CD4-positive, CD25-positive, alpha-beta regulatory T cell (primary cell): ENCODE measurements around the gene PRSS35. TPM values are rescaled to one million over a fixed set of nuclear protein-coding genes. Genes with fewer than 3 reads are reported as not detected.

Source experiments
- ATAC-seq, 2 donors: fragments of 150-1000 bp; cut with Tn5 transposase; one replicate each; pipeline ENCODE4 v1.10.0; 2021; ENCODE audit warnings: low read depth in 2 of 2, moderate number of reproducible peaks in 2 of 2, moderate library complexity in 1 of 2
- DNase-seq, 3 donors: peaks; one replicate each; pipeline versions ENCODE4 v3.0.0 to v3.0.0-alpha.2; 2012 to 2022; ENCODE audit warnings: mixed read lengths in 1 of 3
- H3K27ac ChIP-seq: one replicate; pipeline ENCODE4 v1.7.0; 2013; ENCODE audit warnings: mild to moderate bottlenecking, low read length; ENCODE audit not compliant: insufficient read depth, poor library complexity, severe bottlenecking
- H3K27me3 ChIP-seq: one replicate; pipeline ENCODE4 v1.7.0; 2013; ENCODE audit warnings: low read length; ENCODE audit not compliant: control insufficient read depth, insufficient read depth
- H3K36me3 ChIP-seq: one replicate; pipeline ENCODE4 v1.7.0; 2013; ENCODE audit warnings: mild to moderate bottlenecking, low read length, moderate library complexity; ENCODE audit not compliant: control insufficient read depth, insufficient read depth
- H3K4me1 ChIP-seq: 2 replicates; pipeline ENCODE4 v1.7.0; 2013; ENCODE audit warnings: mild to moderate bottlenecking, low read length; ENCODE audit not compliant: insufficient read depth, control insufficient read depth, poor library complexity, severe bottlenecking
- H3K4me3 ChIP-seq: one replicate; pipeline ENCODE4 v1.7.0; 2013; ENCODE audit warnings: low read depth, mild to moderate bottlenecking, low read length, moderate library complexity
- H3K9me3 ChIP-seq, 2 experiments: 1 replicate in 1 of 2; 2 replicates in 1 of 2; pipeline ENCODE4 v1.7.0; 2013; ENCODE audit warnings: low read length in 2 of 2, mild to moderate bottlenecking in 1 of 2, moderate library complexity in 1 of 2; ENCODE audit not compliant: control insufficient read depth in 2 of 2
- H3K27ac Mint-ChIP-seq, 3 donors: one replicate each; pipeline ENCODE4 v1.8.0; 2020 to 2022; ENCODE audit warnings: mild to moderate bottlenecking in 3 of 3, mixed read lengths in 3 of 3, moderate library complexity in 2 of 3
- H3K27me3 Mint-ChIP-seq: one replicate; pipeline ENCODE4 v1.8.0; 2022; ENCODE audit warnings: mild to moderate bottlenecking, mixed read lengths
- H3K36me3 Mint-ChIP-seq: one replicate; pipeline ENCODE4 v1.8.0; 2020; ENCODE audit warnings: mixed read lengths
- H3K4me1 Mint-ChIP-seq, 4 donors: one replicate each; pipeline ENCODE4 v1.8.0; 2020 to 2022; ENCODE audit warnings: mixed read lengths in 4 of 4, mild to moderate bottlenecking in 1 of 4
- H3K4me3 Mint-ChIP-seq, 4 donors: one replicate each; pipeline ENCODE4 v1.8.0; 2020 to 2022; ENCODE audit warnings: mild to moderate bottlenecking in 4 of 4, mixed read lengths in 4 of 4, moderate library complexity in 3 of 4
- H3K9me3 Mint-ChIP-seq, 7 donors: one replicate each; pipeline ENCODE4 v1.8.0; 2020 to 2022; ENCODE audit warnings: mixed read lengths in 7 of 7, mild to moderate bottlenecking in 3 of 7, moderate library complexity in 2 of 7
- polyA plus RNA-seq, 4 donors: library from polyadenylated mRNA; unstranded; fragments of 300-500 nt; fragmentation: Illumina TruSeq; gene quantifications; one replicate each; pipeline ENCODE4 v1.2.3, GENCODE V29; 2021
- total RNA-seq: library from RNA; stranded (reverse); gene quantifications from one replicate; pipeline ENCODE4 v1.2.3, GENCODE V29; 2022

The PRSS35 gene
- total RNA-seq = not detected
- polyA plus RNA-seq = not detected

GRCh38 chr6:83511901-83512681 is at the start of gene PRSS35:
TSS of gene PRSS35 (plus strand) at chr6:83512534. CDS start at chr6:83523442, 10,908 bp downstream.
- Mint-ChIP-seq H3K9me3 (no peaks in the 10 kb centered on the region), H3K27me3 (peaks cover 44% of the 10 kb centered on the region), H3K27ac (no peak within 1 kb of the TSS), H3K4me3 (peak within 1 kb of the TSS in 1 of 4 donors; percentile 28), H3K36me3 (no peaks in the 10 kb centered on the region), H3K4me1 (peaks cover 0 to 7% (median 0%) of the 10 kb centered on the region in 4 donors)
- Histone ChIP-seq H3K4me3 (no peak within 1 kb of the TSS), H3K9me3 (no peaks in the 10 kb centered on the region), H3K36me3 (no peaks in the 10 kb centered on the region), H3K27ac (no peak within 1 kb of the TSS), H3K4me1 (no peaks in the 10 kb centered on the region), H3K27me3 (peaks cover 13% of the 10 kb centered on the region)
- DNase-seq (no peak), ATAC-seq (no peak)

DNA sequence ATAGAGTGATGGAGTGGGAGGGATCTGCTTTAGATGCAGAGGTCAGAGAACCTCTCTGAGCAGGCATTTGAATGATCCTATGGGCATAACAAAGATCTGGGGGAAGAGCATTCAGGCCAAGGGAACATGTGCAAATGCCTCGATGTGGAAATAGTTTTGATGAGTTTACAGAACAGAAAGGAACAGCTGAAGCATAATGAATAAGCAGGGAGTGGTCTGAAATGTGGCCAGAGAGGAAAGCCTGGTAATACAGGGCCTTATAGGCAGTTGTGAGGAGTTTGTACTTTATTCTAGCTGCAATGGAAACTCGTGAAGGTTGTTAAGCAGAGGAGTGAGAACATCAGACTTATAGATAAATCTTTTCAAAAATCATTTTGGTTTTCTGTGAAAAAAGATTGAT is 48.4 kb upstream of the PRSS35 start:
- H3K9me3 Mint-ChIP-seq = peaks cover 0 to 1% (median 0%) of the 10 kb centered on the region in 7 donors
- no peaks in the 10 kb centered on the region for H3K36me3 Mint-ChIP-seq
- no peak for DNase-seq
- H3K27me3 ChIP-seq = no peaks in the 10 kb centered on the region
- no peaks in the 10 kb centered on the region for H3K9me3 ChIP-seq
- H3K27ac ChIP-seq = no peak overlapping the region
- no peaks in the 10 kb centered on the region for H3K27me3 Mint-ChIP-seq
- ATAC-seq = no peak
- no peaks in the 10 kb centered on the region for H3K4me1 ChIP-seq
- H3K36me3 ChIP-seq = no peaks in the 10 kb centered on the region
- H3K27ac Mint-ChIP-seq = no peak overlapping the region
- no peak overlapping the region for H3K4me3 Mint-ChIP-seq
- H3K4me3 ChIP-seq = no peak overlapping the region
- H3K4me1 Mint-ChIP-seq = no peaks in the 10 kb centered on the region

GRCh38 chr6:83464381-83465140 is 47.8 kb upstream of the PRSS35 start:
- H3K9me3 Mint-ChIP-seq = peaks cover 0 to 1% (median 0%) of the 10 kb centered on the region in 7 donors
- no peak overlapping the region for H3K4me3 ChIP-seq

GRCh38 chr6:83466328-83466727 is 46.0 kb upstream of the PRSS35 start:
- DNase-seq = no peak
- H3K4me1 ChIP-seq = no peaks in the 10 kb centered on the region
- no peaks in the 10 kb centered on the region for H3K27me3 ChIP-seq
- Mint-ChIP-seq H3K27me3 (peaks cover 4% of the 10 kb centered on the region), H3K9me3 (peaks cover 0 to 1% (median 0%) of the 10 kb centered on the region in 7 donors), H3K4me1 (no peaks in the 10 kb centered on the region), H3K36me3 (no peaks in the 10 kb centered on the region), H3K4me3 (no peak overlapping the region), H3K27ac (no peak overlapping the region)
- H3K27ac ChIP-seq = no peak overlapping the region
- H3K36me3 ChIP-seq = no peaks in the 10 kb centered on the region
- H3K4me3 ChIP-seq = no peak overlapping the region
- no peaks in the 10 kb centered on the region for H3K9me3 ChIP-seq
- no peak for ATAC-seq

More at GRCh38 chr6:83464381-83465140, 47.8 kb upstream of the PRSS35 start:
- ATAC-seq (no peak), DNase-seq (no peak)
- no peaks in the 10 kb centered on the region for H3K4me1 Mint-ChIP-seq
- H3K27ac Mint-ChIP-seq = no peak overlapping the region
- Histone ChIP-seq H3K9me3 (no peaks in the 10 kb centered on the region), H3K27ac (no peak overlapping the region), H3K36me3 (no peaks in the 10 kb centered on the region), H3K4me1 (no peaks in the 10 kb centered on the region), H3K27me3 (no peaks in the 10 kb centered on the region)
- H3K4me3 Mint-ChIP-seq = no peak overlapping the region
- no peaks in the 10 kb centered on the region for H3K36me3 Mint-ChIP-seq
- peaks cover under 1% of the 10 kb centered on the region for H3K27me3 Mint-ChIP-seq

GRCh38 chr6:83467620-83468036 is 44.7 kb upstream of the PRSS35 start:
- ATAC-seq = no peak
- H3K27me3 ChIP-seq = no peaks in the 10 kb centered on the region
- no peak overlapping the region for H3K27ac ChIP-seq
- no peaks in the 10 kb centered on the region for H3K4me1 Mint-ChIP-seq
- H3K27me3 Mint-ChIP-seq = peaks cover 4% of the 10 kb centered on the region
- no peak overlapping the region for H3K27ac Mint-ChIP-seq
- H3K9me3 ChIP-seq = no peaks in the 10 kb centered on the region
- no peak for DNase-seq
- no peak overlapping the region for H3K4me3 ChIP-seq
- no peaks in the 10 kb centered on the region for H3K36me3 Mint-ChIP-seq
- H3K36me3 ChIP-seq = no peaks in the 10 kb centered on the region
- H3K4me3 Mint-ChIP-seq = no peak overlapping the region
- peaks cover 0 to 4% (median 0%) of the 10 kb centered on the region in 7 donors for H3K9me3 Mint-ChIP-seq
- H3K4me1 ChIP-seq = no peaks in the 10 kb centered on the region

- DNase-seq (no peak), ATAC-seq (no peak)
- Histone ChIP-seq H3K9me3 (no peaks in the 10 kb centered on the region), H3K36me3 (no peaks in the 10 kb centered on the region), H3K27ac (no peak overlapping the region), H3K4me1 (no peaks in the 10 kb centered on the region), H3K4me3 (no peak overlapping the region), H3K27me3 (no peaks in the 10 kb centered on the region)
- Mint-ChIP-seq H3K4me1 (no peaks in the 10 kb centered on the region), H3K4me3 (no peak overlapping the region), H3K36me3 (no peaks in the 10 kb centered on the region), H3K27me3 (peaks cover 4% of the 10 kb centered on the region), H3K9me3 (peaks cover 0 to 4% (median 0%) of the 10 kb centered on the region in 7 donors), H3K27ac (no peak overlapping the region)
Measured at GRCh38 chr6:83470001-83470400, 42.3 kb upstream of the PRSS35 start.

DNA sequence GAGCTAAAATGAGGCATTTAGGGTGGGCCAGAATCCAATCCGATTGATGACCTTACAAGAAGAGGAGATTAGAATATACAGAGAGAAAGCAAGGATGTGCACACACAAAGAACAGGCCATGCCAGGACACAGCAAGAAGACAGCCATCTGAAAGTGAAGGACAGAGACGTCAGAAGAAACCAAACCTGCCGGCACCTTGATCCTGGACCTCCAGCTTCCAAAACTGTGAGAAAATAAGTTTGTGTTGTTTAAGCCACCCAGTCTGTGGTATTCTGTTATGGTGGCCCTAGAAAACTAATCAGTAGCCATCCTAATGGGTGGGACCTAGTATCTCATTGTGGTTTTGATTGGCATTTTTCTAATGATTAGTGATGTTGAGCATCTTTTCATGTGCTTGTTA is 41.7 kb upstream of the PRSS35 start:
- no peaks in the 10 kb centered on the region for H3K4me1 ChIP-seq
- no peaks in the 10 kb centered on the region for H3K9me3 ChIP-seq
- H3K27ac ChIP-seq = no peak overlapping the region
- H3K4me3 ChIP-seq = no peak overlapping the region
- Mint-ChIP-seq H3K4me3 (no peak overlapping the region), H3K9me3 (peaks cover 0 to 4% (median 0%) of the 10 kb centered on the region in 7 donors), H3K27me3 (peaks cover 4% of the 10 kb centered on the region), H3K27ac (no peak overlapping the region), H3K36me3 (no peaks in the 10 kb centered on the region), H3K4me1 (no peaks in the 10 kb centered on the region)
- no peaks in the 10 kb centered on the region for H3K27me3 ChIP-seq
- H3K36me3 ChIP-seq = no peaks in the 10 kb centered on the region
- no peak for DNase-seq
- no peak for ATAC-seq
